MM.1S (cell line): ENCODE measurements around the gene CCDC134.

ENCODE experiments used
- EZH2 ChIP-seq: fragments of 300-600 bp; sonication (generic); optimal IDR thresholded peaks from 2 replicates; pipeline ENCODE3; 2017; ENCODE audit warnings: low read depth, mild to moderate bottlenecking, antibody characterized with exemption, low read length, mixed read lengths
- TF ChIP-seq, protein P1 (sequence below): fragments of 300-600 bp; sonication (generic); IDR thresholded peaks from 2 replicates; pipeline ENCODE4 v1.5.1; 2016; ENCODE audit warnings: antibody characterized with exemption, low read length, mixed read lengths

GRCh38 chr22:41862530-41863266 lies 62.2 kb downstream of the CCDC134 start:
- TF ChIP-seq, protein P1, sequence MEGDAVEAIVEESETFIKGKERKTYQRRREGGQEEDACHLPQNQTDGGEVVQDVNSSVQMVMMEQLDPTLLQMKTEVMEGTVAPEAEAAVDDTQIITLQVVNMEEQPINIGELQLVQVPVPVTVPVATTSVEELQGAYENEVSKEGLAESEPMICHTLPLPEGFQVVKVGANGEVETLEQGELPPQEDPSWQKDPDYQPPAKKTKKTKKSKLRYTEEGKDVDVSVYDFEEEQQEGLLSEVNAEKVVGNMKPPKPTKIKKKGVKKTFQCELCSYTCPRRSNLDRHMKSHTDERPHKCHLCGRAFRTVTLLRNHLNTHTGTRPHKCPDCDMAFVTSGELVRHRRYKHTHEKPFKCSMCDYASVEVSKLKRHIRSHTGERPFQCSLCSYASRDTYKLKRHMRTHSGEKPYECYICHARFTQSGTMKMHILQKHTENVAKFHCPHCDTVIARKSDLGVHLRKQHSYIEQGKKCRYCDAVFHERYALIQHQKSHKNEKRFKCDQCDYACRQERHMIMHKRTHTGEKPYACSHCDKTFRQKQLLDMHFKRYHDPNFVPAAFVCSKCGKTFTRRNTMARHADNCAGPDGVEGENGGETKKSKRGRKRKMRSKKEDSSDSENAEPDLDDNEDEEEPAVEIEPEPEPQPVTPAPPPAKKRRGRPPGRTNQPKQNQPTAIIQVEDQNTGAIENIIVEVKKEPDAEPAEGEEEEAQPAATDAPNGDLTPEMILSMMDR, result no peak
- TF ChIP-seq EZH2, result no peak
